HEK293 (cell line): ENCODE results near the gene MTA3.

ENCODE experiments used
- BCL11A ChIP-seq: fragments of 450-650 bp; formaldehyde crosslinking; IDR thresholded peaks from 2 replicates; pipeline ENCODE4 v1.5.1; 2016; ENCODE audit warnings: low read depth, missing biosample characterization, missing genetic modification characterization
- SETDB1 ChIP-seq: IDR thresholded peaks from one replicate; pipeline ENCODE4 v1.6.1; 2017; ENCODE audit warnings: mild to moderate bottlenecking, low read length, moderate library complexity, mixed read lengths; ENCODE audit not compliant: insufficient read length
- ZNF138 ChIP-seq: fragments of 450-650 bp; formaldehyde crosslinking; IDR thresholded peaks from 2 replicates; pipeline ENCODE4 v1.5.1; 2016; ENCODE audit warnings: missing biosample characterization, missing genetic modification characterization, borderline replicate concordance
- ZNF2 ChIP-seq: fragments of 450-650 bp; formaldehyde crosslinking; IDR thresholded peaks from 2 replicates; pipeline ENCODE4 v1.5.1; 2016; ENCODE audit warnings: missing biosample characterization, missing genetic modification characterization
- ZNF629 ChIP-seq: fragments of 450-650 bp; formaldehyde crosslinking; IDR thresholded peaks from 2 replicates; pipeline ENCODE4 v1.5.1; 2017; ENCODE audit warnings: missing biosample characterization, missing genetic modification characterization
- ZNF677 ChIP-seq: fragments of 450-650 bp; IDR thresholded peaks from 2 replicates; pipeline ENCODE4 v1.5.0; 2018; ENCODE audit warnings: missing biosample characterization, mild to moderate bottlenecking, missing genetic modification characterization, moderate library complexity
- TF ChIP-seq, protein P1 (sequence below): fragments of 450-650 bp; formaldehyde crosslinking; IDR thresholded peaks from 2 replicates; pipeline ENCODE4 v1.5.1; 2016; ENCODE audit warnings: missing biosample characterization, missing genetic modification characterization, borderline replicate concordance
- TF ChIP-seq, protein P2 (sequence below): fragments of 450-650 bp; formaldehyde crosslinking; IDR thresholded peaks from 2 replicates; pipeline ENCODE4 v1.5.1; 2016; ENCODE audit warnings: missing biosample characterization, missing genetic modification characterization

DNA sequence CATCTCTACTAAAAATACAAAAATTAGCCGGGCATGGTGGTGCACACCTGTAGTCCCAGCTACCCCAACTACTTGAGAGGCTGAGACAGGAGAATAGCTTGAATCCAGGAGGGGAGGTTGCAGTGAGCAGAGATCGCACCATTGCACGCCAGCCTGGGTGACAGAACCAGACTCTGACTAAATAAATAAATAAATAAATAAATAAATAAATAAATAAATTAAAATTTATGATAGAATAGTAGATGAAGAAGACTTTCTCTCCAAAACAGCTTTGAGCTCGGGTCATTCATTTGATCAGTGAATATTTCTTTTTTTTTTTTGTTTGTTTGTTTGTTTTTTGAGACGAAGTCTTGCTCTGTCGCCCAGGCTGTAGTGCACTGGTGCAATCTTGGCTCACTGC is 17.6 kb upstream of the MTA3 start:
- no peak for TF ChIP-seq BCL11A (tag by site-specific recombination)
- TF ChIP-seq SETDB1, result no peak
- TF ChIP-seq ZNF629 (tag by site-specific recombination), result no peak
- no peak for TF ChIP-seq ZNF138 (tag by site-specific recombination)
- TF ChIP-seq, protein P1, sequence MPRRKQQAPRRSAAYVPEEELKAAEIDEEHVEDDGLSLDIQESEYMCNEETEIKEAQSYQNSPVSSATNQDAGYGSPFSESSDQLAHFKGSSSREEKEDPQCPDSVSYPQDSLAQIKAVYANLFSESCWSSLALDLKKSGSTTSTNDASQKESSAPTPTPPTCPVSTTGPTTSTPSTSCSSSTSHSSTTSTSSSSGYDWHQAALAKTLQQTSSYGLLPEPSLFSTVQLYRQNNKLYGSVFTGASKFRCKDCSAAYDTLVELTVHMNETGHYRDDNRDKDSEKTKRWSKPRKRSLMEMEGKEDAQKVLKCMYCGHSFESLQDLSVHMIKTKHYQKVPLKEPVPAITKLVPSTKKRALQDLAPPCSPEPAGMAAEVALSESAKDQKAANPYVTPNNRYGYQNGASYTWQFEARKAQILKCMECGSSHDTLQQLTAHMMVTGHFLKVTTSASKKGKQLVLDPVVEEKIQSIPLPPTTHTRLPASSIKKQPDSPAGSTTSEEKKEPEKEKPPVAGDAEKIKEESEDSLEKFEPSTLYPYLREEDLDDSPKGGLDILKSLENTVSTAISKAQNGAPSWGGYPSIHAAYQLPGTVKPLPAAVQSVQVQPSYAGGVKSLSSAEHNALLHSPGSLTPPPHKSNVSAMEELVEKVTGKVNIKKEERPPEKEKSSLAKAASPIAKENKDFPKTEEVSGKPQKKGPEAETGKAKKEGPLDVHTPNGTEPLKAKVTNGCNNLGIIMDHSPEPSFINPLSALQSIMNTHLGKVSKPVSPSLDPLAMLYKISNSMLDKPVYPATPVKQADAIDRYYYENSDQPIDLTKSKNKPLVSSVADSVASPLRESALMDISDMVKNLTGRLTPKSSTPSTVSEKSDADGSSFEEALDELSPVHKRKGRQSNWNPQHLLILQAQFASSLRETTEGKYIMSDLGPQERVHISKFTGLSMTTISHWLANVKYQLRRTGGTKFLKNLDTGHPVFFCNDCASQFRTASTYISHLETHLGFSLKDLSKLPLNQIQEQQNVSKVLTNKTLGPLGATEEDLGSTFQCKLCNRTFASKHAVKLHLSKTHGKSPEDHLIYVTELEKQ (tag by site-specific recombination), result no peak
- TF ChIP-seq ZNF2 (tag by site-specific recombination), result no peak
- TF ChIP-seq ZNF677 (tag by site-specific recombination), result no peak
- TF ChIP-seq, protein P2, sequence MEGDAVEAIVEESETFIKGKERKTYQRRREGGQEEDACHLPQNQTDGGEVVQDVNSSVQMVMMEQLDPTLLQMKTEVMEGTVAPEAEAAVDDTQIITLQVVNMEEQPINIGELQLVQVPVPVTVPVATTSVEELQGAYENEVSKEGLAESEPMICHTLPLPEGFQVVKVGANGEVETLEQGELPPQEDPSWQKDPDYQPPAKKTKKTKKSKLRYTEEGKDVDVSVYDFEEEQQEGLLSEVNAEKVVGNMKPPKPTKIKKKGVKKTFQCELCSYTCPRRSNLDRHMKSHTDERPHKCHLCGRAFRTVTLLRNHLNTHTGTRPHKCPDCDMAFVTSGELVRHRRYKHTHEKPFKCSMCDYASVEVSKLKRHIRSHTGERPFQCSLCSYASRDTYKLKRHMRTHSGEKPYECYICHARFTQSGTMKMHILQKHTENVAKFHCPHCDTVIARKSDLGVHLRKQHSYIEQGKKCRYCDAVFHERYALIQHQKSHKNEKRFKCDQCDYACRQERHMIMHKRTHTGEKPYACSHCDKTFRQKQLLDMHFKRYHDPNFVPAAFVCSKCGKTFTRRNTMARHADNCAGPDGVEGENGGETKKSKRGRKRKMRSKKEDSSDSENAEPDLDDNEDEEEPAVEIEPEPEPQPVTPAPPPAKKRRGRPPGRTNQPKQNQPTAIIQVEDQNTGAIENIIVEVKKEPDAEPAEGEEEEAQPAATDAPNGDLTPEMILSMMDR, result no peak
